ENCODE measurements around the gene ZNF30.
"Not testable (repeated sequence)": the region's sequence is repeated elsewhere in the genome, so short reads cannot be mapped to it uniquely, and the experiment has no call there.

ZNF30 gene

DNA sequence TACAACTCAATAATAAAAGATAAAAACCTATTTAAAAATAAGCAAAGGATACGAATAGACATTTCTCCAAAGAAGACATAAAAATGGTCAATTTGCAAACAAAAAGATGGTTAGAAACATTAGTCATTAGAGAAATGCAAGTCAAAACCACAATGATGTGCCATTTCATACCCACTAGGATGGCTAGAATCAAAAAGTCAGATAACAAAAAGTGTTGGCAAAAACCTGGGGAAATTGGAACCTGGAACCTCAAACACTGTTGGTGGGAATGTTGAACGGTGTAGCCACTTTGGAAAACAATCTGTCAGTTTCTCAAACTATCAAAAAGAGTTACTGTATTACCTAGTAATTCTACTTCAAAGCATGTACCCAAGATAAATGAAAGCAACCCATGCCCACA, 26.5 kb upstream of the ZNF30 start:
- Histone ChIP-seq H3K4me3 (replicated peaks; ENCODE audit: low read depth, low read length) (no peak overlapping the region), H3K36me3 (ENCODE audit: control insufficient read depth, insufficient read depth, low read length) (no peaks in the 10 kb centered on the region), H3K27me3 (replicated peaks; ENCODE audit: control insufficient read depth, insufficient read depth, low read length) (no peaks in the 10 kb centered on the region)
- TF ChIP-seq, protein P1, sequence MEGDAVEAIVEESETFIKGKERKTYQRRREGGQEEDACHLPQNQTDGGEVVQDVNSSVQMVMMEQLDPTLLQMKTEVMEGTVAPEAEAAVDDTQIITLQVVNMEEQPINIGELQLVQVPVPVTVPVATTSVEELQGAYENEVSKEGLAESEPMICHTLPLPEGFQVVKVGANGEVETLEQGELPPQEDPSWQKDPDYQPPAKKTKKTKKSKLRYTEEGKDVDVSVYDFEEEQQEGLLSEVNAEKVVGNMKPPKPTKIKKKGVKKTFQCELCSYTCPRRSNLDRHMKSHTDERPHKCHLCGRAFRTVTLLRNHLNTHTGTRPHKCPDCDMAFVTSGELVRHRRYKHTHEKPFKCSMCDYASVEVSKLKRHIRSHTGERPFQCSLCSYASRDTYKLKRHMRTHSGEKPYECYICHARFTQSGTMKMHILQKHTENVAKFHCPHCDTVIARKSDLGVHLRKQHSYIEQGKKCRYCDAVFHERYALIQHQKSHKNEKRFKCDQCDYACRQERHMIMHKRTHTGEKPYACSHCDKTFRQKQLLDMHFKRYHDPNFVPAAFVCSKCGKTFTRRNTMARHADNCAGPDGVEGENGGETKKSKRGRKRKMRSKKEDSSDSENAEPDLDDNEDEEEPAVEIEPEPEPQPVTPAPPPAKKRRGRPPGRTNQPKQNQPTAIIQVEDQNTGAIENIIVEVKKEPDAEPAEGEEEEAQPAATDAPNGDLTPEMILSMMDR (IDR thresholded peaks at IDR 0.05; ENCODE audit: insufficient read depth, low read length, poor library complexity, severe bottlenecking), result no peak
- no peak for DNase-seq (ENCODE audit: extremely low read depth, insufficient read length)

DNA sequence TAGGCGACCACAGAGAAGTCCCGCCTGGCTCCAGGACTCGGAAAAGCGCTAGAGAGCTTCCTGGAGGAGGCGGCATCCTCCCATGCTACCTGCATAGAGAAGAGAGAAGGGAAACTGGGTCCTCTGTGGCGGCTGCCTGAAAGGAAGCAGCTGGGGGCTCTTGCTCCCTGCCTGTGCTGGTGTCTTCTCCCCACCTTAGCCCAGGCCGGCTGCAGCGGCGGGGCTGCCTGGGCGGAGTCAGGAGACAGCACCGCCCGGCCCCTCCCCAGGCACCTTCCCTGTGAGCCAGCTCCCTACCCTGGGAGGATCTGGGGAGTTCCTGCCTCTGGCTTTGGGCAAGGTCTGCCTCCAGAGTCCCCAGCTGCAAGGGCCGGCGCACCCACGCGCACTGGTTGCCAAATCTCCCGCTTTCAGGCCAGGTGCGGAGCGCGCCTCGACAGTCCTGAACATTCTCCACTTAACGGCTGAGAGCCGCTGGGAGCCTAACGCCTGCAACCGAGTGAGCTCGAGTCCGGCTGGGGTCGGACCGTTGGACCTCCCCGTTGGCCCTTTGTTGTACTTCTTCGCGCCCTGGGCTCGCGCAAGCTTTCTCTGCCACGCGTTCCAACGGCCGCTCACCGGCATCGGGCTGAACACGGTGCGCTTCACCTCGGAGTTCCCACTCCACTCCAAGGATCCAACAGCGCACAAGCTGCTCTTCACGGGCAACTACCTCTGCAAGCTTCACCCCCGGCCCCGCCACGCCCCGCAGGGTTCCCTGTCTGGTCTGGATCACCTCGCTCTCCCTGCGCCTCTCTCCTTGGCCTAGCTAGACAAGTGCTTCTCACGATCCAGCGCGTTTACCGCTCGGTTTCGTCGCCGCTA, 21.8 kb upstream of the ZNF30 start:
- no peak for DNase-seq (ENCODE audit: extremely low read depth, insufficient read length)
- H3K27me3 ChIP-seq (replicated peaks; ENCODE audit: control insufficient read depth, insufficient read depth, low read length), result no peaks in the 10 kb centered on the region
- no peaks in the 10 kb centered on the region for H3K36me3 ChIP-seq (ENCODE audit: control insufficient read depth, insufficient read depth, low read length)
- no peak overlapping the region for H3K4me3 ChIP-seq (replicated peaks; ENCODE audit: low read depth, low read length)
- TF ChIP-seq, protein P1 (IDR thresholded peaks at IDR 0.05; ENCODE audit: insufficient read depth, low read length, poor library complexity, severe bottlenecking), result no peak

- Histone ChIP-seq H3K4me3 (replicated peaks; ENCODE audit: low read depth, low read length) (no peak overlapping the region), H3K27me3 (replicated peaks; ENCODE audit: control insufficient read depth, insufficient read depth, low read length) (no peaks in the 10 kb centered on the region), H3K36me3 (ENCODE audit: control insufficient read depth, insufficient read depth, low read length) (no peaks in the 10 kb centered on the region)
- TF ChIP-seq, protein P1 (IDR thresholded peaks at IDR 0.05; ENCODE audit: insufficient read depth, low read length, poor library complexity, severe bottlenecking), result no peak
- no peak for DNase-seq (ENCODE audit: extremely low read depth, insufficient read length)
These were observed 15.9 kb upstream of the ZNF30 start for GRCh38 chr19:34910770-34911169.

DNA sequence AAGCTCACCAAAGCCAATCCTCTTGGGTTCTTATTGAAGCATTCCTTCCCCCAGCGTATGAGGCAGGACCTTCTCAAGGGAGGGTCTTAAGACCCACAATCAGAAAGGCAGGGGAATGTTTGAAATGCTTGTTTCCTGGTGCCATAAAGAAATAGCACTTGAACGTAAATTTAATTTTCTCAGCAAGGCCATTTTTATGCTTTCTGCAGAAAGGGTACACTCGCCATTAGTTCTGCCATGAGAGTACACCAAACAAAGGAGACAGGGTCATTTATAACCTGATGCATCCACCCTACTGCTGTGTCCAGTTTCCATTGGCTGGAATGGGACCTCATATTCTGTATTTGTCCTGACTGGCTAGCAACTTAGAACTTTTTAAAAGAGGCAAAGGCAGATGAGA, 9.6 kb upstream of the ZNF30 start:
- not testable (repeated sequence) for H3K27me3 ChIP-seq (replicated peaks; ENCODE audit: control insufficient read depth, insufficient read depth, low read length); DNase-seq (ENCODE audit: extremely low read depth, insufficient read length); H3K4me3 ChIP-seq (replicated peaks; ENCODE audit: low read depth, low read length); H3K36me3 ChIP-seq (ENCODE audit: control insufficient read depth, insufficient read depth, low read length)

GRCh38 chr19:34918190-34918589, 8.5 kb upstream of the ZNF30 start:
- TF ChIP-seq, protein P1 (IDR thresholded peaks at IDR 0.05; ENCODE audit: insufficient read depth, low read length, poor library complexity, severe bottlenecking), result no peak
- H3K36me3 ChIP-seq (ENCODE audit: control insufficient read depth, insufficient read depth, low read length), result no peaks in the 10 kb centered on the region
- DNase-seq (ENCODE audit: extremely low read depth, insufficient read length), result no peak
- no peak overlapping the region for H3K4me3 ChIP-seq (replicated peaks; ENCODE audit: low read depth, low read length)
- no peaks in the 10 kb centered on the region for H3K27me3 ChIP-seq (replicated peaks; ENCODE audit: control insufficient read depth, insufficient read depth, low read length)

GRCh38 chr19:34920090-34920786, 6.5 kb upstream of the ZNF30 start:
- not testable (repeated sequence) for H3K4me3 ChIP-seq (replicated peaks; ENCODE audit: low read depth, low read length); DNase-seq (ENCODE audit: extremely low read depth, insufficient read length); H3K27me3 ChIP-seq (replicated peaks; ENCODE audit: control insufficient read depth, insufficient read depth, low read length); H3K36me3 ChIP-seq (ENCODE audit: control insufficient read depth, insufficient read depth, low read length)

Measured in GM06990 (cell line).